Muscle layer of duodenum (tissue), 2 donors: ENCODE results near the gene TEX22.

Experiments
- H3K27ac ChIP-seq: one replicate; pipeline ENCODE4 v1.7.0; 2013; ENCODE audit warnings: mild to moderate bottlenecking, low read length
- H3K27me3 ChIP-seq: one replicate; pipeline ENCODE4 v1.7.0; 2013; ENCODE audit warnings: low read depth, mild to moderate bottlenecking, control low read depth, low read length
- H3K36me3 ChIP-seq, 2 donors: one replicate each; pipeline ENCODE4 v1.7.0; 2013; ENCODE audit warnings: low read length in 2 of 2, control low read depth in 1 of 2, mild to moderate bottlenecking in 1 of 2; ENCODE audit not compliant: insufficient read depth in 2 of 2, control insufficient read depth in 1 of 2
- H3K4me1 ChIP-seq, 2 donors: one replicate each; pipeline ENCODE4 v1.7.0; 2013; ENCODE audit warnings: low read length in 2 of 2, mild to moderate bottlenecking in 2 of 2, control low read depth in 1 of 2, moderate library complexity in 1 of 2; ENCODE audit not compliant: insufficient read depth in 2 of 2, control insufficient read depth in 1 of 2
- H3K4me3 ChIP-seq, 2 donors: one replicate each; pipeline ENCODE4 v1.7.0; 2013; ENCODE audit warnings: low read length in 2 of 2, low read depth in 1 of 2, mild to moderate bottlenecking in 1 of 2
- H3K9me3 ChIP-seq, 2 donors: one replicate each; pipeline ENCODE4 v1.7.0; 2013; ENCODE audit warnings: low read length in 2 of 2, control low read depth in 1 of 2, mild to moderate bottlenecking in 1 of 2; ENCODE audit not compliant: control insufficient read depth in 1 of 2
- donor health status: healthy.

TEX22 gene

GRCh38 chr14:105427412-105427811 is 29.1 kb downstream of the TEX22 start:
- H3K4me1 ChIP-seq = peaks cover 0 to 8% of the 10 kb centered on the region in 2 donors
- no peaks in the 10 kb centered on the region for H3K27me3 ChIP-seq
- peaks cover 0 to 10% of the 10 kb centered on the region in 2 donors for H3K36me3 ChIP-seq
- no peak overlapping the region for H3K4me3 ChIP-seq
- no peaks in the 10 kb centered on the region for H3K9me3 ChIP-seq
- H3K27ac ChIP-seq = no peak overlapping the region

GRCh38 chr14:105427936-105428485 is 29.7 kb downstream of the TEX22 start:
- H3K27ac ChIP-seq = no peak overlapping the region
- no peak overlapping the region for H3K4me3 ChIP-seq
- peaks cover 0 to 10% of the 10 kb centered on the region in 2 donors for H3K36me3 ChIP-seq
- H3K4me1 ChIP-seq = peaks cover 0 to 4% of the 10 kb centered on the region in 2 donors
- no peaks in the 10 kb centered on the region for H3K9me3 ChIP-seq
- no peaks in the 10 kb centered on the region for H3K27me3 ChIP-seq

- Histone ChIP-seq H3K27ac (no peak overlapping the region), H3K27me3 (no peaks in the 10 kb centered on the region), H3K4me3 (no peak overlapping the region), H3K36me3 (peaks cover 0 to 10% of the 10 kb centered on the region in 2 donors), H3K4me1 (peaks cover 0 to 4% of the 10 kb centered on the region in 2 donors), H3K9me3 (no peaks in the 10 kb centered on the region)
Observed at GRCh38 chr14:105430042-105430441, 31.7 kb downstream of the TEX22 start.

- peaks cover 0 to 4% of the 10 kb centered on the region in 2 donors for H3K4me1 ChIP-seq
- H3K4me3 ChIP-seq = no peak overlapping the region
- H3K9me3 ChIP-seq = no peaks in the 10 kb centered on the region
- no peak overlapping the region for H3K27ac ChIP-seq
- H3K36me3 ChIP-seq = peaks cover 0 to 10% of the 10 kb centered on the region in 2 donors
- H3K27me3 ChIP-seq = no peaks in the 10 kb centered on the region
Observed at GRCh38 chr14:105430565-105430964, 32.2 kb downstream of the TEX22 start.

GRCh38 chr14:105431256-105431655 is 32.9 kb downstream of the TEX22 start:
- no peak overlapping the region for H3K4me3 ChIP-seq
- H3K36me3 ChIP-seq = peaks cover 0 to 10% of the 10 kb centered on the region in 2 donors
- no peaks in the 10 kb centered on the region for H3K9me3 ChIP-seq
- no peak overlapping the region for H3K27ac ChIP-seq
- H3K27me3 ChIP-seq = no peaks in the 10 kb centered on the region
- H3K4me1 ChIP-seq = peaks cover 0 to 4% of the 10 kb centered on the region in 2 donors

- Histone ChIP-seq H3K9me3 (no peaks in the 10 kb centered on the region), H3K27ac (no peak overlapping the region), H3K36me3 (no peaks in the 10 kb centered on the region), H3K4me3 (no peak overlapping the region), H3K4me1 (peaks cover 0 to 7% of the 10 kb centered on the region in 2 donors), H3K27me3 (no peaks in the 10 kb centered on the region)
Observed at GRCh38 chr14:105432657-105433056, 34.3 kb downstream of the TEX22 start.

GRCh38 chr14:105433161-105433605 is 34.8 kb downstream of the TEX22 start:
- Histone ChIP-seq H3K27ac (no peak overlapping the region), H3K4me3 (no peak overlapping the region)

GRCh38 chr14:105436402-105436801 is 38.1 kb downstream of the TEX22 start:
- Histone ChIP-seq H3K9me3 (no peaks in the 10 kb centered on the region), H3K27ac (no peak overlapping the region), H3K27me3 (no peaks in the 10 kb centered on the region), H3K36me3 (peaks cover 0 to 4% of the 10 kb centered on the region in 2 donors), H3K4me1 (peaks cover 0 to 8% of the 10 kb centered on the region in 2 donors), H3K4me3 (no peak overlapping the region)

More at GRCh38 chr14:105433161-105433605, 34.8 kb downstream of the TEX22 start:
- Histone ChIP-seq H3K36me3 (no peaks in the 10 kb centered on the region), H3K4me1 (peaks cover 0 to 12% of the 10 kb centered on the region in 2 donors), H3K9me3 (no peaks in the 10 kb centered on the region), H3K27me3 (no peaks in the 10 kb centered on the region)

GRCh38 chr14:105436891-105437722 is 38.8 kb downstream of the TEX22 start:
- Histone ChIP-seq H3K36me3 (peaks cover 0 to 7% of the 10 kb centered on the region in 2 donors), H3K4me3 (no peak overlapping the region), H3K27me3 (no peaks in the 10 kb centered on the region), H3K4me1 (peaks cover 0 to 8% of the 10 kb centered on the region in 2 donors), H3K27ac (no peak overlapping the region), H3K9me3 (no peaks in the 10 kb centered on the region)

- Histone ChIP-seq H3K27ac (no peak overlapping the region), H3K27me3 (no peaks in the 10 kb centered on the region), H3K4me3 (no peak overlapping the region), H3K36me3 (peaks cover 0 to 15% of the 10 kb centered on the region in 2 donors), H3K4me1 (peaks cover 0 to 8% of the 10 kb centered on the region in 2 donors), H3K9me3 (no peaks in the 10 kb centered on the region)
Observed at GRCh38 chr14:105437723-105438500, 39.6 kb downstream of the TEX22 start.

GRCh38 chr14:105439179-105439578 is 40.8 kb downstream of the TEX22 start:
- Histone ChIP-seq H3K4me3 (no peak overlapping the region), H3K27me3 (no peaks in the 10 kb centered on the region), H3K4me1 (peaks cover 0 to 8% of the 10 kb centered on the region in 2 donors), H3K36me3 (peaks cover 0 to 19% of the 10 kb centered on the region in 2 donors), H3K9me3 (no peaks in the 10 kb centered on the region), H3K27ac (no peak overlapping the region)
